Measurements from ENCODE around the gene QRICH2.
A peak's percentile ranks its signal among the peaks of the same experiment; 100 is the strongest.
"Not testable (repeated sequence)": the region's sequence is repeated elsewhere in the genome, so short reads cannot be mapped to it uniquely, and the experiment has no call there.

Gene QRICH2

DNA sequence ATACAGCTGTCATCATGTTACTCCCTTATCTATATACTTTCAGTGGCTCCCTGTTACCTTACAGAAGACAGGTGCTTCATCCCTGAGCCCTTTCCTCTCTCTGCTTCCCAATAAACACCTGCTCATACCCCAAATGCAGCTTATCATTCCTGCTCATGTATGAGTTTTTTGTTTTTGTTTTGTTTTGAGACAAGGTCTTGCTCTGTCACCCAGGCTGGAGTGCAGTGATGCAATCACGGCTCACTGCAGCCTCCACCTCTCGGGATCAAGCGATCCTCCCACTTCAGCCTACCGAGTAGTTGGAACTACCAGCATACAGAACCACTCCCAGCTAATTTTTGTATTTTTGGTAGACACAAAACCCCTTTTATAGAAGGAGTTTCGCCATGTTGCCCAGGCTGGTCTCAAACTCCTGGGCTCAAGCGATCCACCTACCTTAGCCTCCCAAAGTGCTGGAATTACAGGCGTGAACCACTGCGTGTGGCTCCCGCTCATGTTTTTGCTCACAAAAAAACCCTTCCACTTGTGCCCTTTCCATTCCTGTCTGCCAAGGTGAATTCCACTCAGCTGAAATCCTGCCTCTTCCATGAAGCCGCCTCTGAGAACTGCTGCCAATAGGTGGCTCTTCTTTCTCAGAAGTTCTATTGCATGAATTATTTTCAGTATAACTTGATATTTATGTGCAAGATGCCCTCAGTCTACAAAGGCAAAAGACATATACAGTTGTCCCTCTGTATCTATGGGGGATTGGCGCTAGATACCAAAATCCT, 59.9 kb downstream of the QRICH2 start:
- Histone ChIP-seq H3K14ac (ENCODE audit: low read length in 2 of 2) (no peak overlapping the region), H3K4me1 (ENCODE audit: control insufficient read depth, insufficient read depth, low read depth, low read length) (peaks cover 20% of the 10 kb centered on the region), H2BK120ac (ENCODE audit: low read depth, low read length) (no peak overlapping the region), H3K79me1 (replicated peaks; ENCODE audit: low read length, poor library complexity, severe bottlenecking) (no peaks in the 10 kb centered on the region), H3K27me3 (ENCODE audit: control insufficient read depth in 1 of 2, insufficient read depth in 1 of 2, low read length in 2 of 2) (peaks cover 0 to 16% of the 10 kb centered on the region in 2 experiments), H3K36me3 (ENCODE audit: control insufficient read depth in 1 of 2, insufficient read depth in 2 of 2, low read depth in 1 of 2, low read length in 2 of 2) (no peaks in the 10 kb centered on the region), H3K27ac (ENCODE audit: low read length, poor library complexity, severe bottlenecking) (no peak overlapping the region), H3K9ac (ENCODE audit: low read length) (no peak overlapping the region), H2AFZ (ENCODE audit: low read depth, low read length) (no peak overlapping the region), H3K9me3 (ENCODE audit: control insufficient read depth, low read length) (no peaks in the 10 kb centered on the region), H2BK12ac (ENCODE audit: low read length in 2 of 2) (no peak overlapping the region), H3K4me2 (ENCODE audit: low read length, poor library complexity, severe bottlenecking) (no peak overlapping the region), H3K4ac (ENCODE audit: low read depth in 1 of 2, low read length in 2 of 2) (no peak overlapping the region), H3K18ac (ENCODE audit: low read depth in 1 of 2, low read length in 2 of 2) (no peak overlapping the region), H4K8ac (ENCODE audit: low read length) (no peak overlapping the region), H3K4me3 (ENCODE audit: insufficient read depth in 1 of 2, low read depth in 1 of 2, low read length in 2 of 2) (no peak overlapping the region), H2BK5ac (ENCODE audit: low read depth, low read length, poor library complexity, severe bottlenecking) (no peak overlapping the region), H3K23ac (ENCODE audit: low read length in 2 of 2) (no peak overlapping the region), H2BK15ac (ENCODE audit: low read depth, poor library complexity, severe bottlenecking) (no peak overlapping the region), H2AK5ac (ENCODE audit: low read length, severe bottlenecking) (no peak overlapping the region), H4K91ac (ENCODE audit: low read length) (no peak overlapping the region)
- DNase-seq = no peak
- 91% methylated on average over 10 of the region's 11 CpGs for WGBS

DNA sequence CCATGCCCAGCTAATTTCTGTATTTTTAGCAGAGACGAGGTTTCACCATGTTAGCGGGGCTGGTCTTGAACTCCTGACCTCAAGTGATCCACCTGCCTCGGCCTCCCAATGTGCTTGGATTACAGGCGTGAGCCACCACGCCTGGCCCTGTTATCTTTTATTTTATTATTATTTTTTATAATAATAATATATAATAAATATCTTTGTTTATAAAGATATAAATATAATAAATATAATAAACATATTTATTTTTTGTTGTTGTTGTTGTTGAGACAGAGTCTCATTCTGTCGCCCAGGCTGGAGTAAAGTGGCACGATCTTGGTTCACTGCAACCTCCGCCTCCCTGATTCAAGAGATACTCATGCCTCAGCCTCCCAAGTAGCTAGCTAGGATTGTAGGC, 60.8 kb downstream of the QRICH2 start:
- Histone ChIP-seq H2AK5ac (ENCODE audit: low read length, severe bottlenecking) (no peak overlapping the region), H2AFZ (ENCODE audit: low read depth, low read length) (no peak overlapping the region), H3K9ac (ENCODE audit: low read length) (no peak overlapping the region), H4K91ac (ENCODE audit: low read length) (no peak overlapping the region), H3K79me1 (replicated peaks; ENCODE audit: low read length, poor library complexity, severe bottlenecking) (no peaks in the 10 kb centered on the region), H3K14ac (ENCODE audit: low read length in 2 of 2) (no peak overlapping the region), H3K27ac (ENCODE audit: low read length, poor library complexity, severe bottlenecking) (no peak overlapping the region), H3K27me3 (ENCODE audit: control insufficient read depth in 1 of 2, insufficient read depth in 1 of 2, low read length in 2 of 2) (peaks cover 0 to 25% of the 10 kb centered on the region in 2 experiments), H2BK120ac (ENCODE audit: low read depth, low read length) (no peak overlapping the region), H3K4me3 (ENCODE audit: insufficient read depth in 1 of 2, low read depth in 1 of 2, low read length in 2 of 2) (no peak overlapping the region), H3K4me1 (ENCODE audit: control insufficient read depth, insufficient read depth, low read depth, low read length) (peaks cover 15% of the 10 kb centered on the region), H3K36me3 (ENCODE audit: control insufficient read depth in 1 of 2, insufficient read depth in 2 of 2, low read depth in 1 of 2, low read length in 2 of 2) (no peaks in the 10 kb centered on the region), H3K9me3 (ENCODE audit: control insufficient read depth, low read length) (no peaks in the 10 kb centered on the region), H2BK5ac (ENCODE audit: low read depth, low read length, poor library complexity, severe bottlenecking) (no peak overlapping the region), H3K4me2 (ENCODE audit: low read length, poor library complexity, severe bottlenecking) (no peak overlapping the region), H3K23ac (ENCODE audit: low read length in 2 of 2) (no peak overlapping the region), H2BK12ac (ENCODE audit: low read length in 2 of 2) (no peak overlapping the region), H3K18ac (ENCODE audit: low read depth in 1 of 2, low read length in 2 of 2) (no peak overlapping the region), H2BK15ac (ENCODE audit: low read depth, poor library complexity, severe bottlenecking) (no peak overlapping the region), H4K8ac (ENCODE audit: low read length) (no peak overlapping the region), H3K4ac (ENCODE audit: low read depth in 1 of 2, low read length in 2 of 2) (no peak overlapping the region)
- WGBS = 92% methylated on average over 4 of the region's 8 CpGs
- no peak for DNase-seq

DNA sequence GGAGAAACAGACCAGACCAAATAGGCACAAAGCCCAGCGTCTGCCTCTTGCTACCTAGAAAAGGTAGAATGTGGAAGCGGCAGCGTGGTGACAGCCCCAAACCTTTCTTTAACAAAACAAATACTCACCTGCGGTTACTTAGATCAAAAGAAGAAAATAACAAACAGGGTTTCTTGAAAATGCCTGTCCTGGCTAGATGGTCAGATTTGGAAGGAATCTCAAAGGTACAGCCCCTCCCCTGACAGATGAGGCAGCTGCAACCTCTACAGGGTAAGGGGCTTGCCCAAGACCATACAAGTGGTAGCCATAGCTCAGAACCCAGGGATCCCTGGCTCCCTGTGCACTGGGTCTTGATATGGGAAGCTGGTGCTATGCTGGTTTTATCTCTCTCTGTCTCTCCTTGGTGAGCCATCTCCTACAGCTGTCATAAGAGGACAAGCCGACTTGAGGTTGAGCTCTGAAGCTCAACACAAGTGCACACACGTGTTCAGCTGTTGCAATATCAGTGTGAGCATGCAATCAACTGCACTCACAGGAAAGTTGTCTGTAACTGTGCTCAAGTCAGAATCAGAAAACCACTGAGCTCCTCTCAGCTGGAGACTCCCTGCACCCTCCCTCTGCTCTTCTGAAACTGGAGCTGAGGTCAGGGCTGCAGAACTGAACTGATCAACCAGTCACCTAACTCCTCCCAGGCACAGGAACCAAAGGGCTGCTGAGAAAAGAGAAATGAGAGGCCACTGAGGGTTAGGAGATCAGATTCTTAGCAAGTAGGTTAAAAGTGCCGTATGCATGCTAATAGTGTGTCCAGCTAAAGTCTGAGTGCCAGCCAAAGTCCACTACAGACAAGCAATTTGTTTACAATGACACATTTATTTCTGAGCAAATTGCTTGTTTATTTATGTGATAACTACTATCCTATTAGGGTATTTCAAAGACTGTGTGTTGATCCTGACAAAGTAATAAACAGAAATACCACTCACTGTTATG, 61.7 kb downstream of the QRICH2 start:
- H4K8ac ChIP-seq (ENCODE audit: low read length) = no peak overlapping the region
- no peak overlapping the region for H3K9ac ChIP-seq (ENCODE audit: low read length)
- H3K14ac ChIP-seq (ENCODE audit: low read length in 2 of 2) = no peak overlapping the region
- H2BK5ac ChIP-seq (ENCODE audit: low read depth, low read length, poor library complexity, severe bottlenecking) = no peak overlapping the region
- no peak overlapping the region for H3K27ac ChIP-seq (ENCODE audit: low read length, poor library complexity, severe bottlenecking)
- H3K79me1 ChIP-seq (replicated peaks; ENCODE audit: low read length, poor library complexity, severe bottlenecking) = peaks cover 3% of the 10 kb centered on the region
- no peak overlapping the region for H4K91ac ChIP-seq (ENCODE audit: low read length)
- H2BK12ac ChIP-seq (ENCODE audit: low read length in 2 of 2) = no peak overlapping the region
- no peak overlapping the region for H2AK5ac ChIP-seq (ENCODE audit: low read length, severe bottlenecking)
- peaks cover 13% of the 10 kb centered on the region for H3K4me1 ChIP-seq (ENCODE audit: control insufficient read depth, insufficient read depth, low read depth, low read length)
- no peak overlapping the region for H3K4me3 ChIP-seq (ENCODE audit: insufficient read depth in 1 of 2, low read depth in 1 of 2, low read length in 2 of 2)
- no peaks in the 10 kb centered on the region for H3K36me3 ChIP-seq (ENCODE audit: control insufficient read depth in 1 of 2, insufficient read depth in 2 of 2, low read depth in 1 of 2, low read length in 2 of 2)
- peak; percentile 81 for DNase-seq
- 76% methylated on average over 7 of the region's 7 CpGs for WGBS
- no peak overlapping the region for H3K4ac ChIP-seq (ENCODE audit: low read depth in 1 of 2, low read length in 2 of 2)
- H3K18ac ChIP-seq (ENCODE audit: low read depth in 1 of 2, low read length in 2 of 2) = no peak overlapping the region
- no peak overlapping the region for H2AFZ ChIP-seq (ENCODE audit: low read depth, low read length)
- no peak overlapping the region for H2BK15ac ChIP-seq (ENCODE audit: low read depth, poor library complexity, severe bottlenecking)
- no peak overlapping the region for H2BK120ac ChIP-seq (ENCODE audit: low read depth, low read length)
- peaks cover 0 to 31% of the 10 kb centered on the region in 2 experiments for H3K27me3 ChIP-seq (ENCODE audit: control insufficient read depth in 1 of 2, insufficient read depth in 1 of 2, low read length in 2 of 2)
- H3K4me2 ChIP-seq (ENCODE audit: low read length, poor library complexity, severe bottlenecking) = no peak overlapping the region
- H3K23ac ChIP-seq (ENCODE audit: low read length in 2 of 2) = no peak overlapping the region
- no peaks in the 10 kb centered on the region for H3K9me3 ChIP-seq (ENCODE audit: control insufficient read depth, low read length)

DNA sequence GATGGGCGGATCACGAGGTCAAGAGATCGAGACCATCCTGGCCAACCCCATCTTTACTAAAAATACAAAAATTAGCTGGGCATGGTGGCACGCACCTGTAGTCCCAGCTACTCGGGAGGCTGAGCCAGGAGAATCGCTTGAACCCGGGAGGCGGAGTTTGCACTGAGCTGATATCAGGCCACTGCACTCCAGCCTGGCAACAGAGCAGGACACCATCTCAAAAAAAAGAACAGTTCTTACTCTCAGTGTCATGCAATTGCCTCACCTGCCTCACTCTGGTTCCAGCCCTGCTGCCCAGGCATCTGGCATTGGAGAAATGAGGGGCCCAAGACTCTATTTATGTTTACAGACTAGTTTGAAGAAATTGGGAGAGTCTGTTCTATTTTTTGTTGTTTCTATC, 63.4 kb downstream of the QRICH2 start:
- H3K27ac ChIP-seq (ENCODE audit: low read length, poor library complexity, severe bottlenecking); H2BK5ac ChIP-seq (ENCODE audit: low read depth, low read length, poor library complexity, severe bottlenecking); H2AK5ac ChIP-seq (ENCODE audit: low read length, severe bottlenecking); H3K14ac ChIP-seq (ENCODE audit: low read length in 2 of 2); H4K8ac ChIP-seq (ENCODE audit: low read length); H2BK120ac ChIP-seq (ENCODE audit: low read depth, low read length); H3K18ac ChIP-seq (ENCODE audit: low read depth in 1 of 2, low read length in 2 of 2); H3K4me3 ChIP-seq (ENCODE audit: insufficient read depth in 1 of 2, low read depth in 1 of 2, low read length in 2 of 2); H3K79me1 ChIP-seq (replicated peaks; ENCODE audit: low read length, poor library complexity, severe bottlenecking); H3K9ac ChIP-seq (ENCODE audit: low read length); H4K91ac ChIP-seq (ENCODE audit: low read length); H2BK15ac ChIP-seq (ENCODE audit: low read depth, poor library complexity, severe bottlenecking); H3K4me2 ChIP-seq (ENCODE audit: low read length, poor library complexity, severe bottlenecking); H2BK12ac ChIP-seq (ENCODE audit: low read length in 2 of 2); H3K23ac ChIP-seq (ENCODE audit: low read length in 2 of 2); DNase-seq; H3K36me3 ChIP-seq (ENCODE audit: control insufficient read depth in 1 of 2, insufficient read depth in 2 of 2, low read depth in 1 of 2, low read length in 2 of 2); H2AFZ ChIP-seq (ENCODE audit: low read depth, low read length); H3K4ac ChIP-seq (ENCODE audit: low read depth in 1 of 2, low read length in 2 of 2); H3K9me3 ChIP-seq (ENCODE audit: control insufficient read depth, low read length): not testable (repeated sequence)
- Histone ChIP-seq H3K4me1 (ENCODE audit: control insufficient read depth, insufficient read depth, low read depth, low read length) (peaks cover 16% of the 10 kb centered on the region), H3K27me3 (ENCODE audit: control insufficient read depth in 1 of 2, insufficient read depth in 1 of 2, low read length in 2 of 2) (peaks cover 0 to 33% of the 10 kb centered on the region in 2 experiments)
- 97% methylated on average over 8 of the region's 8 CpGs for WGBS

All from mesenchymal stem cell (in vitro differentiated cells and primary cell).